ENCODE data around the gene FGGY.

Gene FGGY

GRCh38 chr1:59510249-59510648 is 213.4 kb downstream of the FGGY start:
- no peak overlapping the region for H3K4me3 ChIP-seq (ENCODE audit: control insufficient read depth, low read depth, low read length)
- TF ChIP-seq CTCF (IDR thresholded peaks at IDR 0.05; ENCODE audit: control insufficient read depth, insufficient read depth, low read depth, low read length, missing control alignments), result no peak
- no peak for DNase-seq (ENCODE audit: low read depth)

DNA sequence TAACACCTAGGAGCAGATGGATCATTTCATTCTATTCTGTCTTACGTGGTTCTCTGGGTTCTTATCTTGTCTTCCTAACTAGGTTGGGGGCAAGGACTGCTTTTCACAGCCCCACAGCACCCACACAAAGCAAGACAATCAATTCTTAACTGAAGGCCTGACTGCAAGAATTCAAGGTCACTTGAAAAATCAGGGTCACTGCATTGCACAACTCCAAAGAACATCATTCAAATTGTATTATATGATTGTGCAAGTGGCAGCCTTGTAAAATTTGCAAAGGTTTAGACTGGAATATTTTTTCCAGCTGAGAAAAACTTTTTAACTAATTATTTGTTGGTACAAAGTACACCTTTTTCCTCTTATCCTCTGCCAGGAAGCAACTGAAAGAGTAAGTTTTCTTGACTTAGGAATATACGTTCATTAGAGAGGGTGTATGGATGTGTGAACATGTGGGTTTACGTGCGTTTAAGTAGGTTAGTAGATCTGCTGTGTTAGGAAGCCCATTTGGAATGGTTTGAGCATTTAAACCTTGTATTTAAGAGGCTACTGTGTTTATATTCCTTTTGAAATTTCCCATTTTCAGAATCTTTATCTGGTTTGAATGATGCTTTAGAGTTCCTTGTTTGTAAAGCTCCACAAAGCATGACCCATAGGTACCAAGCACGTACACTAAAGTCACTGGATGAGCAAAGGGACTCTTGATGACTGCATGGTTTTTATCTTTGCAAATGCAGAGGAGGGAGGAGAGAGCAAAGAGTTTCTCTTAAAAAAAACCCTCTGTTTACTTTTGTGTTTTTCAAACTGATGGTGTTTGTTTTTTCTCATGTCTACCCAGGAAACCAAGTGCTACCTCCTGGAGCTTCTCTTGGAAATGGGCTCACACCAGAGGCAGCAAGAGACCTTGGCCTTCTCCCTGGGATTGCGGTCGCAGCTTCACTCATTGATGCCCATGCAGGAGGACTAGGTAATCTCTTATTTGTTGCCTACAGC is 214.9 kb downstream of the FGGY start:
- TF ChIP-seq CTCF (IDR thresholded peaks at IDR 0.05; ENCODE audit: control insufficient read depth, insufficient read depth, low read depth, low read length, missing control alignments), result no peak
- no peak overlapping the region for H3K4me3 ChIP-seq (ENCODE audit: control insufficient read depth, low read depth, low read length)
- DNase-seq (ENCODE audit: low read depth), result no peak

GRCh38 chr1:59512702-59513101 is 215.8 kb downstream of the FGGY start:
- no peak for TF ChIP-seq CTCF (IDR thresholded peaks at IDR 0.05; ENCODE audit: control insufficient read depth, insufficient read depth, low read depth, low read length, missing control alignments)
- no peak overlapping the region for H3K4me3 ChIP-seq (ENCODE audit: control insufficient read depth, low read depth, low read length)
- no peak for DNase-seq (ENCODE audit: low read depth)

GRCh38 chr1:59514061-59514909 is 217.4 kb downstream of the FGGY start:
- TF ChIP-seq CTCF (IDR thresholded peaks at IDR 0.05; ENCODE audit: control insufficient read depth, insufficient read depth, low read depth, low read length, missing control alignments), result no peak
- no peak overlapping the region for H3K4me3 ChIP-seq (ENCODE audit: control insufficient read depth, low read depth, low read length)
- no peak for DNase-seq (ENCODE audit: low read depth)

- DNase-seq (ENCODE audit: low read depth), result no peak
- no peak for TF ChIP-seq CTCF (IDR thresholded peaks at IDR 0.05; ENCODE audit: control insufficient read depth, insufficient read depth, low read depth, low read length, missing control alignments)
- no peak overlapping the region for H3K4me3 ChIP-seq (ENCODE audit: control insufficient read depth, low read depth, low read length)
Measured at GRCh38 chr1:59516881-59517280, 220.0 kb downstream of the FGGY start.

DNA sequence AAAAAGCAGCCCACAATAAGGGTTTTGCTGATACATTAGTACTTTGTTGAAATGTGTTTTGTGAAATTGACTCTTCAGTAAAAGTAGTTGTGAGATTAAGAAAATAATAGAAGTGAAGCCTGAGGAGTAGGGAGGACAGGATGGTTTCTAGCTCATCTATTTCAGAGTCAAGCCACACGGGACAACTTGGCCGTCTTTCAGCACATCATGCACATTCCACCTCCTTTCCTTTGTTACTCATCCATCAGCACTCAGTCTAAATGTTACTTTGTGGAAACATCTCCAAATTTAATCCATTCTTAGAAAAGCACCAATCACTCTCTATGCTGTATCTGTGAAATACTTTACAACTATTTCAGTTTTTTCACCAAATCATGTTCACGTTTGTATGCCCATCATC is 223.3 kb downstream of the FGGY start:
- H3K4me3 ChIP-seq (ENCODE audit: control insufficient read depth, low read depth, low read length), result no peak overlapping the region
- DNase-seq (ENCODE audit: low read depth), result no peak
- TF ChIP-seq CTCF (IDR thresholded peaks at IDR 0.05; ENCODE audit: control insufficient read depth, insufficient read depth, low read depth, low read length, missing control alignments), result no peak
